ENCODE data around the gene PTCH2. TPM values are rescaled to one million over a fixed set of nuclear protein-coding genes. Genes with fewer than 3 reads are reported as not detected.

Gene PTCH2
- total and polyA plus RNA-seq, 2 of the 13 experiments (the other 11 are each of a cell fraction or from before 2014, with no cell fraction given), result 0.60 to 1.5 TPM

GRCh38 chr1:44819608-44820327, 23.3 kb downstream of the PTCH2 start (continued):
- no peak for TF ChIP-seq FOXO4 (CRISPR knock-in tag; conservative IDR thresholded peaks at IDR 0.05)
- 0 out of 2 replicates have a peak, but pooled peaks have one; percentile 45 for TF ChIP-seq ZNF704 (CRISPR knock-in tag; IDR thresholded peaks at IDR 0.05; ENCODE audit: borderline replicate concordance)
- no peak for TF ChIP-seq CC2D1A (CRISPR knock-in tag; IDR thresholded peaks at IDR 0.05)
- no peak for TF ChIP-seq DNMT1 (CRISPR knock-in tag; IDR thresholded peaks at IDR 0.05)
- peak; percentile 99 for TF ChIP-seq GTF2F1 (IDR thresholded peaks at IDR 0.05; ENCODE audit: low read length)
- no peak for TF ChIP-seq ZNF296 (CRISPR knock-in tag; conservative IDR thresholded peaks at IDR 0.05)
- TF ChIP-seq CREM (IDR thresholded peaks at IDR 0.05), result peak; percentile 77; the same call in 1 of the 2 replicates
- TF ChIP-seq CREM (CRISPR knock-in tag; IDR thresholded peaks at IDR 0.05), result no peak
- 0 out of 2 replicates have a peak, but pooled peaks have one; percentile 54 for TF ChIP-seq ZNF841 (CRISPR knock-in tag; IDR thresholded peaks at IDR 0.05; ENCODE audit: borderline replicate concordance)
- TF ChIP-seq CREBL2 (CRISPR knock-in tag; IDR thresholded peaks at IDR 0.05; ENCODE audit: borderline replicate concordance), result no peak
- peak; percentile 72 for TF ChIP-seq SUZ12 (IDR thresholded peaks at IDR 0.05; ENCODE audit: low read depth, low read length)
- no peak for TF ChIP-seq NFE2 (CRISPR knock-in tag; IDR thresholded peaks at IDR 0.05)
- TF ChIP-seq DMTF1 (CRISPR knock-in tag; IDR thresholded peaks at IDR 0.05), result peak; percentile 87; the same call in 1 of the 2 replicates
- TF ChIP-seq ATF7 (IDR thresholded peaks at IDR 0.05), result no peak
- TF ChIP-seq ATF7 (CRISPR knock-in tag; IDR thresholded peaks at IDR 0.05), result peak; percentile 48; the same call in 1 of the 2 replicates
- peak; percentile 58 for TF ChIP-seq PAXIP1 (CRISPR knock-in tag; conservative IDR thresholded peaks at IDR 0.05)
- no peak for TF ChIP-seq HNRNPLL (IDR thresholded peaks at IDR 0.05; ENCODE audit: low read depth, low read length, poor library complexity, severe bottlenecking)
- no peak for TF ChIP-seq FIP1L1 (IDR thresholded peaks at IDR 0.05; ENCODE audit: borderline replicate concordance, insufficient read depth, low read depth, low read length)
- no peak for TF ChIP-seq TEAD2 (CRISPR knock-in tag; IDR thresholded peaks at IDR 0.05)

All from HepG2 (cell line).